G401.6 (cell line): ENCODE measurements around the gene EYA2.

Source experiments
- FAIRE-seq: peaks from 2 replicates; lab custom pipeline; 2012; peaks lifted over from hg19 to GRCh38; lab: Jason Lieb, UNC

Gene EYA2

DNA sequence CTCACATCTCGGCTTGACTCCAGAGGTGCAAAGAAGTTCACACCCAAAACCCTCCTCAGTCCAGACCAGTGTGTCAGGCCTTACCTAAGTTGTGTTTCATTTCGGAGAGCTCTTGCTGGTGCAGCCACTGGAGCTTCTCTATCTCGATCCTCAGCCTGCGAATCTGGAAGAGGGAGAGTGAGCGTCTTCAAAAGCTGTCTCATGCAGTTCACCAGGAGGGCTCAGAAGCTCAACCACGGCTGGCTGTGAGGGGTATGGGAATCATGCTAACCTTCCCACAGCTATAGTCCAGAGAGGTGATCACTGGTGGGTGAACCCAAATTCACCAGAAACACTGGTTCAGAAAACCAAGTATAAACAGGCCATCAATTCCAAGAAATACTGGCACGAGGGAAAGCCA is 332.5 kb downstream of the EYA2 start:
- FAIRE-seq, result no peak

DNA sequence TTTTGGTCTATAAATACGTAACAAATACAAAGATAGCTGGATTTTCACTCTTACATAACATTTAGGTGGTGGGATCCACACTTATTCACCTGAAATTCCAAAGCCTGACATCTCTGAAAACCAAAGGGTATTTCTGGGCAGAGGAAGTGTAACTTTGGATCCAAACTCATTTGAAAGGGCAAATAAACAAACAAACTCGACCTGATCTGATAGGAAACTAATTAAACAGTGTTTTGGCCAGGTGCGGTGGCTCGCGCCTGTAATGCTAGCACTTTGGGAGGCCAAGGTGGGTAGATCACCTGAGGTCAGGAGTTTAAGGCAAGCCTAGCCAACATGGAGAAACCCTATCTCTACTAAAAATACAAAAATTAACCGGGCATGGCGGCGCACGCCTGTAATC is 332.9 kb downstream of the EYA2 start:
- FAIRE-seq, result no peak

DNA sequence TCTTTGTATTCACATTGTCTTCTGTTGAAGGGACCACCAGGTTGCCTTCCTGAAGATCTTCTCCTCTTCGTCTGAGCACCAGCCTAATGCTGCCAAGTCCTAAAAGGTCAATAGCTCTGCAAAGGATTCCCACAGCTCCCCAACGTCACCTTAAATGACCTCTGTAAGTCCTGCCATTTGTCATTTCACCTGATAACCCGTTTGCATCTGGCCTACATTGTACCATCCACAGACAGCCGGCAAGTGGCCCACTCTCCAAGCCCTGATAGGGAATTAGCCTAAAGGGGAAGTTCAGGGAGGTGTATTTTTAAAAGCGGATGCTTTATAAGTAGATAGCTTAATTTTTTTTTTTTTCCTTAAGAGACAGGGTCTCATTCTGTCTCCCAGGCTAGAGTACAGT is 334.0 kb downstream of the EYA2 start:
- no peak for FAIRE-seq

DNA sequence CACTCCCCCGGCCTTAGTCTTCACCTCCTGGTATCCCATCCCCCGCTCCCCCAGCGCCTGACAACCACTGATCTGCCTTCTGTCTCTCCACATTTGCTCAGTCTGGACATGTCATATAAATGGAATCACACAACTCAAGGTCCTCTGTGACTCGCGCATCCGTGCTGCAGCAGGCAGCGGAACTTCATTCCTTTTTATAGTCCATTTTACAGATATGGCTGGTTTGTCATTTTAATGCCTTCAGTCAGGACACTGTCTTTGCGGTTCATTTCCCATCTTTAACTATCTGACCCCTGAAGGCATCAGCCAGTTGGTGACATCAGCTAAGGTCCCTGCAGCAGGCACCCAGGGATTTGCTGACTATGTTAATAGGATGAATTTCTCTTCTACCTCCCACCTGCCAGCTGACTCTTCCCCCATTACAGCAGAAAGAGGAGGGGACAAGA is 336.2 kb downstream of the EYA2 start:
- no peak for FAIRE-seq

DNA sequence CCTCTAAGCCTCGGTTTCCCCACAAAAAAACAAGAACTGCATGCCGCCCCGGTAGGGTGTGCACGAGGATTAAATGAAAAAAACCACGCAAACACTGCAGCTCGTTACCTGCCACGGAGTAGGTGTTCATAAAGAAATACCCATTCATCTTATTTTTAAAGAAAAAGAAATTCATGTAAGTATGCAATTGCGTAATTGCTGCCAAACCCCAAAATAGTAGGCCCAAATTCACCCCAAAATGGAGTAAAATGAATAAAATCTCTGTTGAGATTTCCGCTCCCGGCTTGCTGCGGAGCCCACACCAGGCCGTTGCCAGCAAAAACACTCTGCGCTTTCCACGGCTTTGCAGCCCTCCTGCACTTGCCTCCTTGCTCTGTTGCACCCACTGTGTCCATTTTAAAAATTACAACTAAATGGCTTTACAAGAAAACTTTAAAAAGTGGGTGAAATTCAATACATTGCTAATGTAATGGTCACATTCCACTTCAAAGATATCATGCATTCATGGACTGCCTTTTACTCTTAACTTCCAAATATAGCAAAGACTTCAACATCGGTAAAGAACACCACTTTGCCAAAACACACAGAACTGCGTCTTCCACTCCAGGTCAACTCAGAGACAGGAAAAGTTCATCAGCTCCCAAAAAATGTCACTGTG is 336.9 kb downstream of the EYA2 start:
- FAIRE-seq, result no peak

DNA sequence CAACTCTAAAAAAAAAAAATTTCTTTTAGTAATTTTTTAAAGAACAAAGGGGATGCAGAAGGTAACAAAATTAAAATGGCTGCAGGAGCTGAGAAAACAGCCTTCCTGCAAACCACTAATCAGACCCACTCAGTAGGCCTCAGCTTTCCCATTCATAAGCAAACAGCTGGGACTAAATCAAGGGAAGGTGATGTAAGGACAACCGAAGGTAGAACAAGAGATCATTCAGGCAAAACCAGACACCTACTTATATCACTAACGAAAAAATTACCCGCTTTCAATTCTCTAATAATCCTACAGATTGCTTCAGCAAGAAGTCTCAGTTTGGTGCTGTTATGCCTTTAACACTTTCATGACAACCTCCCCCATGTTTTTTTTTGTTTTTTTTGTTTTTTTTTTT is 337.9 kb downstream of the EYA2 start:
- FAIRE-seq, result no peak

DNA sequence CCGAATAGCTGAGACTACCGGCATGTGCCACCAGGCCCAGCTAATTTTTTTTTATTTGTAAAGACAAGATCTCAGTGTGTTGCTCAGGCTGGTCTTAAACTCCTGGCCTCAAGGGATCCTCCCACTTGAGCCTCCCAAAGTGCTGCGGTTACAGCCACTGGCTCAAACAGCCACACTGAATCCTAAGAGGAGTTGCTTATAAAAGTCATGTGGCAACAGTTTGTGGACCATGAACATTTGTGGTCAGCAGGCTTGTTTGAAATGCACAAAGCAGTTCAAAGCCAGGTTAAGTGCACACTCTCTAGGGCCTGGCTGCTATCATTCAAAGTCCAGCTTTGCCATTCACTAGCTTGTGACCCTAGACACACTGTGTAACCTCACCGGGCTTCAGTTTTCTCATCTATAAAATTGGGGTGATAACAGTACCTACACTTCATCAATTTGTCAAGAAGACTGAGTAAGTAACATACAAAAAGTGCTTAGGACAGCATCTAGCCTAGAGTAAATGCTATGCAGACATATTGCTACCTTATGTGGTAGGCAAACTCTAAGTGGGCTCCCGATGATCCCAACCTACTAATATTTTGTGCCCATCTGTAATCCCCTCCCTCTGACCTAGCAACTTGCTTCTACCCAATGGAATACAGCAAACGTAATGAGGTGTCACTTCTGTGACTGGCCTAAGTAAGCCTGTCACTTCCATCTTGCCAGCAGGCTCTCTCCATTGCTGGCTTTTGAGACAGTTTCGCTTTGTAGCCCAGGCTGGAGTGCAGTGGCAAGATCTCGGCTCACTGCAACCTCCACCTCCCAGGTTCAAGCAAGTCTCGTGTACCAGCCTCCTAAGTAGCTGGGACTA is 338.9 kb downstream of the EYA2 start:
- FAIRE-seq, result no peak

DNA sequence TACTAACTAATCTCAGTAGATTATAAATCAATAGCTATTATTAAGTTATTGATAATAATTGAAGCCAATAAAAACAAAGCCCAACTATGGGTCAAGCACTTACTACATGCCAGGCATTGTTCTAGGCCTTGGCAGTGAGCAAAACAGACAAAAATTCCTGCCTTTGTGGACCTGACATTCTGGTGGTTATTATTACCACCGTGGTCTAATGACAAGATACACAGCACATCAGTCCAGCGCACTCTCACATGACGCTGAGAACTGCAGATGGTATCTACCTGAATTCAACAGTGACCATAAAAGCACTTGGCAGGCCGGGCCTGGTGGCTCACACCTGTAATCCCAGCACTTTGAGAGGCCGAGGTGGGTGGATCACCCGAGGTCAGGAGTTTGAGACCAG is 340.5 kb downstream of the EYA2 start:
- FAIRE-seq, result no peak

DNA sequence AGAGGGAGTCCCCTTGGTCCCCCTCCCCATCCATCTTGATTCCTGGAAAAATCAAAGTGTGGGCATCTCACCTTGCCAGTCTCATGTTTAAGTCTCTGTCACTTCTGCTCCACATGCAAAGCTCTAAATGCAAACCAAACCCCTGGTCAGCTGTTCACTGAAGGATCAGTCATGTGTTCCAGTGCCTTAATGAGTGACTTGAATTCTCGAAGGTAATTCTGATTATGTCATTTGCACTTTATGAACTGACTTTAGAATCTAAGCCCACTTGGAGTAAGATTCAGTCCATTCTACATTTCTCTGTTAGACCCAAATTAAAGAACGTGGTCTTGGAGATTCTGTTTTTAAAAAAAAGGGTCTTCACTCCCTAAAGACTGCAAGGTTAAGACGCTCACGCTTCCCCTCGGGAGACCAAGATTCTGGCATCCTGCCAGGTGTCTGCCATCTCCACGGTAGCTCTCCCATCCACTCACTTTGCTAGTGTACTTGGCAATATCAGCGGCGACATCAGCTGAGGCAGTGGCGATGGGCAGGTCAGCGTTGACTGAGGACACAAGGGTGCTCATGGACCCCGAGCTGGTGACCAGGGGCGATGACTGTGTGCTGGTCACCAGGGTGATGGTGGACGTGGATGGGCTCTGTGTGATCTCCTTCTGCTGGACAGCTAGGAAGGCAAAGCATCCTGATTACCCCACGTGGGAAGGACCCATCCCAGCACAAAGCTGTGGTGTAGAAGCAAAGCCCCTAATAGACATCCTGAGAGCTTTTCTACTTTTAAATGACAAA is 341.4 kb downstream of the EYA2 start:
- FAIRE-seq, result no peak

DNA sequence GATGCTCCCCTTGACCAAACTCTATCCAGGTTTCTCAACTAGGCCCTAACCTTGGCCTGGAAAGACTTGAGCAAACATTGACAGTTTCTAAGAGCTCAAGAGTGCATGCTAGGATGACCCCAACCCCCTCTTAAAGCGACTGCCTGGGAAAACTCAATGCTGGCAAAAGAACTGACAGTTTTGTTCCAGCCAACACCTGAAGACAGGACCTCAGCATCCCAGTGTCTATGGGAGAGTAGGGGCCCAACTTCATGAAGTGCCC is 341.9 kb downstream of the EYA2 start:
- no peak for FAIRE-seq

DNA sequence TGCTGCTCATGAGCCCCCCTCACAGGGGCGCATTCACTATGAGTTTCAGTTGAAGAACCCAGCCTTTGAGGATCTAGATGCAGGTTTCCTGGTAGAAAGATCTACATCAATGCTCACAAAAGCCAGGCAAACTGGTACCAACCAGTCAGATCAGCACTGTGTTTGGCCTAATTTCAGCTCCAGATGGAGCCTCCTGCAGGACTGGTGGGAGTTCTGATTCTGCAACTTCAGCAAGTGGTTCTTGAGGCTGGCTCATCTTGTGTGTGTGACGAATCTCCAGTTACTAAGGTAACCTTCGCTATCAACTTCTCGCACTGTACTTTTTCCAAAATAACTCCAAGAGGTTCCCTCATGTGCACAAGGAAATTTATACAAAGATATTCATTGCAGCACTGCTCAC is 343.1 kb downstream of the EYA2 start:
- FAIRE-seq, result no peak
